Measurements from ENCODE around the gene SNCB. TPM values are rescaled to one million over a fixed set of nuclear protein-coding genes. Genes with fewer than 3 reads are reported as not detected.
A peak's percentile ranks its signal among the peaks of the same experiment; 100 is the strongest.

Gene SNCB
- total RNA-seq, 1 donor from 2014 or later: 0.44 TPM

DNA sequence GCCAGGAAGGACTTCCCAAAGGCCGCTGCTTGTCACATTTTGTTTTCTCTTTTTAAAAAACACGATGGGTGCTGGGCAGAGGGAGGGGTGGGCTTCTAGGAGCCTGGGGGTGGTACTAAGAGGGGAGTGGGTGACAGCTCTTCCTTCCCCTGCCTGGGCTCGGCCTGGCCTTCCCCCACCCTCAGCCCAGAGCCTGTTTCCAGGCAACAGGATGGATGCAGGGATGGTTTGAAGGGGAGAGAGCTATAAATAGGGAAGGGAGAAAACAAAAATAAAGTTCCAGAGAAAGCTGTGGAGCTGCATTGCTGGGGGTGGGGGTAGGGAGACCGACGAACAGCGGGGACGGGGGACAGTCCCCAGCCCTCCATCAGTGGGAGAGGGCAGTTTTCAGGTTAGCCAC lies 13.8 kb downstream of the SNCB start:
- TF ChIP-seq, protein P1, sequence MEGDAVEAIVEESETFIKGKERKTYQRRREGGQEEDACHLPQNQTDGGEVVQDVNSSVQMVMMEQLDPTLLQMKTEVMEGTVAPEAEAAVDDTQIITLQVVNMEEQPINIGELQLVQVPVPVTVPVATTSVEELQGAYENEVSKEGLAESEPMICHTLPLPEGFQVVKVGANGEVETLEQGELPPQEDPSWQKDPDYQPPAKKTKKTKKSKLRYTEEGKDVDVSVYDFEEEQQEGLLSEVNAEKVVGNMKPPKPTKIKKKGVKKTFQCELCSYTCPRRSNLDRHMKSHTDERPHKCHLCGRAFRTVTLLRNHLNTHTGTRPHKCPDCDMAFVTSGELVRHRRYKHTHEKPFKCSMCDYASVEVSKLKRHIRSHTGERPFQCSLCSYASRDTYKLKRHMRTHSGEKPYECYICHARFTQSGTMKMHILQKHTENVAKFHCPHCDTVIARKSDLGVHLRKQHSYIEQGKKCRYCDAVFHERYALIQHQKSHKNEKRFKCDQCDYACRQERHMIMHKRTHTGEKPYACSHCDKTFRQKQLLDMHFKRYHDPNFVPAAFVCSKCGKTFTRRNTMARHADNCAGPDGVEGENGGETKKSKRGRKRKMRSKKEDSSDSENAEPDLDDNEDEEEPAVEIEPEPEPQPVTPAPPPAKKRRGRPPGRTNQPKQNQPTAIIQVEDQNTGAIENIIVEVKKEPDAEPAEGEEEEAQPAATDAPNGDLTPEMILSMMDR (IDR thresholded peaks at IDR 0.05; ENCODE audit: borderline replicate concordance): no peak
- Histone ChIP-seq H3K4me3 (no peak overlapping the region), H3K27me3 (ENCODE audit: low read depth) (peaks cover 97% of the 10 kb centered on the region), H3K9me3 (replicated peaks) (no peaks in the 10 kb centered on the region), H3K4me1 (peaks cover 28% of the 10 kb centered on the region), H3K27ac (replicated peaks) (no peak overlapping the region), H3K36me3 (no peaks in the 10 kb centered on the region)
- intact Hi-C loops (cut with micrococcal nuclease): no loop called here
- no peak for DNase-seq

DNA sequence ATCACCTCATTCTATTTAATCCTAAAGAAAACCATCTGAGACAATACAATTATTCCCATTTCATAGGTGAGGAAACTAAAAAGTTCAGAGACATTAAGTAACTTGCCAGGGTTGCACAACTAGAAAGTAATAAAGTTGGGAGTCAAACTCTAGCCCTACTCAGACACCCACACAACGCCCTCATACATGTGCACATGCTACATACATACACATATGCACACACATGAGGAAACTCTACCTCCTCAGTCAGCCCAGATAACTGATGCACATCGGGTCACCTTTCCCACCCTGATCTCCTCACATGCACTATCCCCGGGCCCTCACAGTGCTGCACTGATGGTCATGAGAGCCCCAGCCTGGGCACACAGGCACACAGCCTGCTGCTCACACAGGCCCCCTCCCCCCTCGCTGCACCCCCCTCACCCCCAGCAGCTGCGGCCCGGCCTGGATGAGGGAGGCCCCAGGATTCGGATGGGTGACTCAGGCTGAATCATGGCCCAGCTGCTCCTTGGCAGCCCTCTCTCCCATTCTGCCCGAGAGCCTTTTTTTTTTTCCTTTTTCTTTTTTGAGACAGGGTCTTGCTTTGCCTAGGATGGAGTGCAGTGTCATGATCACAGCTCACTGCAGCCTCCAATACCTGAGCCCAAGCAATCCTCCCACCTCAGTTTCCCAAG lies 15.4 kb downstream of the SNCB start:
- DNase-seq: no peak
- no peaks in the 10 kb centered on the region for H3K9me3 ChIP-seq (replicated peaks)
- peaks cover 23% of the 10 kb centered on the region for H3K4me1 ChIP-seq
- no peak overlapping the region for H3K4me3 ChIP-seq
- no peak overlapping the region for H3K27ac ChIP-seq (replicated peaks)
- TF ChIP-seq, protein P1 (IDR thresholded peaks at IDR 0.05; ENCODE audit: borderline replicate concordance): no peak
- peaks cover 90% of the 10 kb centered on the region for H3K27me3 ChIP-seq (ENCODE audit: low read depth)
- intact Hi-C loops (cut with micrococcal nuclease): no loop called here
- no peaks in the 10 kb centered on the region for H3K36me3 ChIP-seq

DNA sequence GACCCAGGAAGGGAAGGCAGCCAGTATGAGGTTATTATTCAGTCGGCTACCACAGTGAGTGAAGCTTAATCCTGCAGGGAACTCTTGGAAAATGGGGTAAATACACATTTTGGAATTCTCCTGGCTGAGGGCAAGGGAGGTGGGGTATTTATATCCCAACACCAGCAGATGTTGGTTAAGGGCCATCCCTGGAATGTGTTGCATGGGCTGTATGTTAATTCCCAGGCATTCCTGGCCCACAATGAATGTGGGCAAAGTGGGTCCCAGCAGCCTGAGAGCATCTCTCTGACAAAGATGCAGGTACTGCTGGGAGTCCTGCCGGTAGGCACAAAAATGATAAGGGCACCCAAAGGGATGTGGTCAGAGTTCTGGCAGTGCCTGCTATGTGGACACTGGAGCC lies 17.5 kb downstream of the SNCB start:
- Histone ChIP-seq H3K4me1 (peaks cover 16% of the 10 kb centered on the region), H3K27me3 (ENCODE audit: low read depth) (peaks cover 86% of the 10 kb centered on the region), H3K4me3 (no peak overlapping the region), H3K36me3 (no peaks in the 10 kb centered on the region), H3K27ac (replicated peaks) (no peak overlapping the region), H3K9me3 (replicated peaks) (no peaks in the 10 kb centered on the region)
- no peak for DNase-seq
- TF ChIP-seq, protein P1 (IDR thresholded peaks at IDR 0.05; ENCODE audit: borderline replicate concordance): no peak
- intact Hi-C loops (cut with micrococcal nuclease): no loop called here

DNA sequence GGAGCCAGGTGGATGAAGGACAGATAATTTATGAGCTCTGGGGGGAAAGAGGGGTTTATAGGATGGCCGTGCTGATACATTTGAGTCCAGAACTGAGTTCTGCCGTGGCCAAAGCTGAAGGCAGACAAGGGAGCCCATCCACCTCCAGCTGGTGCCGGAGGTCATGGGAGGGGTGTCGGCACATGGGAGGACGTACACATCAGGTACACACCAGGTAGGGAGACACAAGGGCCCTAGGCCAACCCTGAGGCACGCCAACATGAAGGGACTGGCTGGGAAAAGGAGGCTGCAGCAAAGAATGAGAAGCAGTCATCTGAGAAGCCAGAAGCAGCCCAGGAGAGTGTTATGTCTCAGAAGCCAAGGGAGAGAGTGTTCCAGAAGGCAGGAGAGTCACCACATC lies 18.3 kb downstream of the SNCB start:
- intact Hi-C loops (cut with micrococcal nuclease): no loop called here
- H3K4me3 ChIP-seq: no peak overlapping the region
- no peaks in the 10 kb centered on the region for H3K36me3 ChIP-seq
- H3K27ac ChIP-seq (replicated peaks): no peak overlapping the region
- peaks cover 78% of the 10 kb centered on the region for H3K27me3 ChIP-seq (ENCODE audit: low read depth)
- no peaks in the 10 kb centered on the region for H3K9me3 ChIP-seq (replicated peaks)
- TF ChIP-seq, protein P1 (IDR thresholded peaks at IDR 0.05; ENCODE audit: borderline replicate concordance): no peak
- H3K4me1 ChIP-seq: peaks cover 16% of the 10 kb centered on the region
- no peak for DNase-seq

DNA sequence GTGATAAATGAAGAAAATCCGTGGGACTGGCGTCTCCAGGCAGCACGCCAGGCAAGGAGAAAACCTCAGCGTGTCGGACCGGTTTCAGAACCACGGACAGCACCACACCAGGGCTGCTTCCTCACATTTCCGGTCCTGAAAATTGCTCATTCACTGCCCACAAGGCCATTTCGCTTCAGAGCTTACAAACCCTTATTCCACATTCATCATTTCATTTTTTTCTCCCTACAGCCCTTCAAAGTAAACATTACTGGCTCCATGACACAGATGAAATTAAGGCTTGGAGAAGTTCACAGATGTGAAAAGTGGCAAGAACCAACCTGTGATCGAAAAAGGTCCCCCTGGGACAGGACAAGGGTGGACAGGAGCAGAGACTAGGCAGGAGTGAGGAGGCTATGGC lies 18.9 kb downstream of the SNCB start:
- H3K27ac ChIP-seq (replicated peaks): no peak overlapping the region
- H3K27me3 ChIP-seq (ENCODE audit: low read depth): peaks cover 72% of the 10 kb centered on the region
- H3K36me3 ChIP-seq: no peaks in the 10 kb centered on the region
- H3K4me3 ChIP-seq: no peak overlapping the region
- H3K9me3 ChIP-seq (replicated peaks): no peaks in the 10 kb centered on the region
- peak; percentile 77 for DNase-seq
- TF ChIP-seq, protein P1 (IDR thresholded peaks at IDR 0.05; ENCODE audit: borderline replicate concordance): no peak
- peaks cover 16% of the 10 kb centered on the region for H3K4me1 ChIP-seq
- intact Hi-C loops (cut with micrococcal nuclease): no loop called here

Data from left ventricle myocardium inferior (tissue), 1 donor.